NT2/D1 (cell line): ENCODE results near the gene TMEM184A.

ENCODE experiments used
- YY1 ChIP-seq: IDR thresholded peaks from 2 replicates; pipeline ENCODE4 v1.6.1; 2011; ENCODE audit not compliant: insufficient read length, insufficient read depth
- ZNF274 ChIP-seq: IDR thresholded peaks from 2 replicates; pipeline ENCODE4 v1.6.1; 2011; ENCODE audit warnings: mild to moderate bottlenecking, low read depth, low read length

DNA sequence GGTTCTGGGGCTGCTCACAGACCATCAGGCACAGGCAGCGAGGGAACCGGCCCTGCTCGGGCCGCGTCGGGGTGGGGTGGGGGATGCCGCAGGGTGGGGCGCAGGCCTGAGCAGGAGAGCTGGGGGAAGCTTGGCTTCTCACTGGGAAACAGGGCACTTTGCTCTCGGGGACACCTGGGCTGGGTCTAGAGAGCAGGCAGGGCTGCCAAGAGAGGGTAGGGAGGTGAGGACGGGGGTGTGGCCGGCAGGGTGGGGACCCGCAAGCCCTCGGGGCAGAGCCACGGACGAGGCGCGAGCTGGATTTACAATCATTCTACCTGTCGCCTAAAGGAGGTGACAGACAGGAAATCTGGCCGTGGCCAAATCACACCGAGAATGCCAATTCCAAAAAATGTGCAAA is 62.9 kb downstream of the TMEM184A start:
- TF ChIP-seq ZNF274 = no peak
- TF ChIP-seq YY1 = no peak
